NCI-H187 (cell line): ENCODE data around the gene OR2D3.
"Not testable (repeated sequence)": the region's sequence is repeated elsewhere in the genome, so short reads cannot be mapped to it uniquely, and the experiment has no call there.

Experiments
- DNase-seq, 2 experiments: peaks; one replicate each; lab custom pipeline; 2025; lab: John Stamatoyannopoulos, UW

OR2D3 gene

DNA sequence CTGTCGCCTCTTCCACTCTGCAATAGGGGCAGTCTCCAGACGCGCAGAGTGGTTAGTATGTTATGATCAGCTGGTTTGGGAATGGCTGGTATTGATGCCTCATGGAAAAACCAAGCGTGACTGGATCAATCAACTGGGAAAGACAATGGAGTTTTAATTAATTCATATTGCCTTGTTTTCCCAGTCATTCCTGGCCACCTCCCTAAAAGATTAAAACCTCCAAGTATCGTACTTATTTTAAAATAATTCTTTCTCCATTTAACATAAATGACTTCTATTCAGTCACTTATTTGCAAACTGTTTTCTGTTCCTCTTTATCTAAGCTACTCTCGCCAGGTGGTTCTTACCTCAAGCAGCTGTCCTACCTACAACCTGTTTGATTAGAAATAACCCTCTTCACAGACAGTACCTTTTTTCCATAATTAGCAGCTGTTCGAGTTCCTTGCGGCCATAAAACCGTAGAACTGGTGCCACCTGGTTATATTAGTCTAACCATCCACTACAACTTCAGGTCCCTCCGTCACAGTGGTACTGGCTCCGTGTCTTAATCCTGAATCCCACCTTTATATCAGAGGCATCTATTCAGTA, 6.3 kb downstream of the OR2D3 start:
- no peak for DNase-seq

DNA sequence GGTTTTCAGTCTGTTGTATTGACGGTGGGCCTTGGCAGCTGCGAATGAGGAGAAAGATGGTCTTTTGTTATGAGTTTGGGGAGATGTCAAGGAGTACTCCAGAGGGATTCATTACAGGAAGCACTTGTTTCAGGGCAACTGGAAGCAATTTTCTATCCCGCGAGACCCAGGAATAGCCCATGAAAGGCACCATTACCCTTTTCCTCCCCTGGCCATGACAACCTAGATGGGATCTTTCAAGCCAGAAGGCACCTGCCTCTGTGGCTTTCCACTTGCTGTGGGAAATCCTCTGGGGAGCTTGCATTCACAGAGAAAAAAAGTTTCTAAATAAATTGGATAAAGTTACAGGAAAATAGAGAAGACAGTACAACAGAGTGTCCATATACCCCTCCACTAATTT, 8.1 kb downstream of the OR2D3 start:
- DNase-seq: no peak

DNA sequence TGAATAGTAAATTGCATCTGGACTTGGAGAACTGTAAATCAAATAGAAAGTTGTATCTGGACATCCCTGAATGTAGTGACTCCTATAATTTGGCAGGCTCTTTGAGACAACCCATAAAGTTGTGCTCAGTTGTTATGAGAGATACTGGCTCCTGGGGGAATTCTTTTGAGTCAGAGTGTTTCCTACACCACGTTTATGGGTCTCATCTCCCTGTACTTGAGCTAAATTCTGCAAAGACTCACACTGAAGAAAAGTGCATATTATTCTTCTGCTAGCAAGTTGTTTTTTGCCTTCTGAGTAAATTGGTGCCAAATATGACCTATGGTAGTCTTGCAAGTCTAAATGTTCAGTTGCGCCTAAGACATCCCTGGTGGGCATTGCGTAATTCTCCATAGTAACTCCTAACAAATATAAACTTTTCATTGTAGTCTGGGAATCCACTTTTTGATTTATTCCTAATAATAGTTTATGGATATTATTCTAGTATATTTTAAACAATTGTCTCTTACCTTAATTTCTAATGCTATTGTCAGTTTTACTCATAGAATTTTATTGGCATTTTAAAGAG, 10.4 kb downstream of the OR2D3 start:
- no peak for DNase-seq

DNA sequence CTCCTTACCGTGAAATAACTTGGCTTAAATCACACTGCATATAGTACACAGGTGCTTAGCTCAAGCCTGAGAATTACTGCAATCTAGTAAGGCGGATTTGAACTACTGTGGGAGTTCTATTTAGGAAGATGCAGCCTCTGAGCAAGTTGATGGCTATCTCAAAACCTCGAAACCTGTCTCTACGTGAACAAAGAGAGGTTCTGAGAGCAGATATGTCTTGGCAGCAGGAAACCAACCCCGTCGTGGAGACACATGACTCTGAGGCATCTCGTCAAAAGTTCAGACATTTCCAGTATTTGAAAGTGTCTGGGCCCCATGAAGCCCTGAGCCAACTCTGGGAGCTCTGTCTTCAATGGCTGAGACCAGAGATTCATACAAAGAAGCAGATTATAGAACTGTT, 11.3 kb downstream of the OR2D3 start:
- DNase-seq: no peak

DNA sequence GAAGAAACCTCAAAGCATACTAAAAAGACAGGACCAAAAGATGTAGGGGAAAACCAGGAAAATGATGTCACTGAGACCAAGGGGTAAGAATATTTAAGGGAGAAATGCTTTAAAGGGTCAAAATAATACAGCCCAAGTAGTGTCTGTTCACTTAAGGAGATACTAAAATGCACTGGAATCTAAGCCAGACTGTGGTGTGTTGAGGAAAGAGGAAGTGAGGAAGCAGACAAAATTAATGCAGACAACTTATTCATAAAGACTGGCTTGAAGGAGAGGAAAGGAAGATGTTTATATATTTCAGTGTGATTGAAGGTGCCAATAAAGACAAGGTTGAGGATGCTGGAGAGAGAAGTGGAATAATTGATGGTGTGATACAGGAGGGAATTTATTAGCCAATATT, 21.2 kb downstream of the OR2D3 start:
- no peak for DNase-seq

DNA sequence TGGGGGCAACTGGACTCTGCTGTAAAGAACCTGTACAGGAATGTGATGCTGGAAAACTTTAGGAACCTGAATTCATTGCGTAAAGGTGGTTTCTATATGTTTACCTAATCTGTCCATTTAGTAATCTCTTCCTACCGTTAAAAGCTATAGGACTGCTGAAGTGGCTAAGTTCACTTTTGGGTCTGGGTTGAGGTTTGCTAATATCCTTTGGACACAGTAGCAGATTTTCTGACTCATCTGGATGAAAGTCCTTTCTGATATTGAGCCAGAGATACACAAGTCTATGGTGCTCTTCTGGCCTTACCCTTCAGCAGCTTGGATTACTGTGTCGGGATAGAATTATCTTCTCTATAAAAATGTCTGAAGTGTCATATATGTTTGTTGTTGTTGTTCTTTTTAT, 22.3 kb downstream of the OR2D3 start:
- DNase-seq: no peak

DNA sequence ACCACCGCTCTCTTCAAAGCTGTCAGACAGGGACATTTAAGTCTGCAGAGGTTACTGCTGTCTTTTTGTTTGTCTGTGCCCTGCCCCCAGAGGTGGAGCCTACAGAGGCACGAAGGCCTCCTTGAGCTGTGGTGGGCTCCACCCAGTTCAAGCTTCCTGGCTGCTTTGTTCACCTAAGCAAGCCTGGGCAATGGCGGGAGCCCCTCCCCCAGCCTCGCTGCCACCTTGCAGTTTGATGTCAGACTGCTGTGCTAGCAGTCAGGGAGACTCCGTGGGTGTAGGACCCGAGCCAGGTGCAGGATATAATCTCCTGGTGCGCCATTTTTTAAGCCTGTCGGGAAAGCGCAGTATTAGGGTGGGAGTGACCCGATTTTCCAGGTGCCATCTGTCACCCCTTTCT, 33.4 kb downstream of the OR2D3 start:
- not testable (repeated sequence) for DNase-seq

DNA sequence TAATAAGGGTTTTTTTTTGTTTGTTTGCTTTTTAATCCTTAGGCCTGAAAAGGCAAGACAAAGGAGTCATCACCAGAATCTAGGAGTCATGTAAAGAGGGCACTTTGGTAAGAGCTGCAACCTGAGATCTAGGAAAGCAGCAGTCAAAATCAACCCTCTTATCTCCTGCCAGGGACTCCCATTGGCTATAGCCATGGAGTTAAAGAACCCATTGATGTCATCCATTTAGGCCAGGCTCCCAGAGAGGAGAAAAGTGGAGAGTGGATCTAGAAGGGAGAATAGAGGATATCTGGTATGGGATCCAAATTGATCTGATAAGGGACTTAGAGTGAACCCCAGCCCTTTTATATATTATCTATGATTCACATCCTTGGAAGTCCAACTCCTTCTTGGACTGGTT, 41.3 kb downstream of the OR2D3 start:
- DNase-seq: no peak

DNA sequence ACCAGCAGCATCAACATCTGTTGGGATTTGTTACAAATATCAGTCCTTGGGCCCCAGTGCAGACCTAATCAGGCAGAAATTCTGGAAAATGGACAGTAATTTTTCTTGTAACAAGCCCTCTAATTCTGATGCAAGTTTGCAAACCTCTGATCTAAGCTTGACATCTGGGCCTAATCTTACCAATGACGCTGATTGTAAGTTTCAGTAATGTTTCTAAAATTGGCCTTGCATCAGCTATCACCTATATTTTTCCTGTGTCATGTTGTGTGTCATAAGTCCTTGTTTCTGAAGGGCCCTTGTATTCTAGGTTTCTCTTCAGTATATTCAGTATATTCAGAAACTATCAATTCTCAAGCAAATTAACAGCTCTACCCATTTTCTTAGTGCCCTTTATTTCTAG, 41.9 kb downstream of the OR2D3 start:
- no peak for DNase-seq

DNA sequence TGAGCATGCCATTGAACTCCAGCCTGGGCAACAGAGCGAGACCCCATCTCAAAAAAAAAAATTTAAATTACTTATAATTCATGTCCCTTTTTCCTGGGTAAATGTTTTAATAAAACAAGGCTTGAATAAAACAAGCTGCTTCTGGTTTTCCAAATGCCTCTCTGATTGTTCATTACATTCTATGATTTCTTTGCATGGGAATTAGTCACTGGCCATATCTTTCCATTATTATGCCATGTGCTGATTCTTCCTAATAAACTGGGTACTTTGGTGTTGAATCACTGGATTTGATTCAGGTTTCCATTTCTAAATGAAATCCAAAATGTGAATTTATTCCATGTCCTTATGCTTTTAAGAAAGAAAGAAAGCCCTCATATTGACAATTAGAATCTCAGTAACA, 48.0 kb downstream of the OR2D3 start:
- DNase-seq: no peak

DNA sequence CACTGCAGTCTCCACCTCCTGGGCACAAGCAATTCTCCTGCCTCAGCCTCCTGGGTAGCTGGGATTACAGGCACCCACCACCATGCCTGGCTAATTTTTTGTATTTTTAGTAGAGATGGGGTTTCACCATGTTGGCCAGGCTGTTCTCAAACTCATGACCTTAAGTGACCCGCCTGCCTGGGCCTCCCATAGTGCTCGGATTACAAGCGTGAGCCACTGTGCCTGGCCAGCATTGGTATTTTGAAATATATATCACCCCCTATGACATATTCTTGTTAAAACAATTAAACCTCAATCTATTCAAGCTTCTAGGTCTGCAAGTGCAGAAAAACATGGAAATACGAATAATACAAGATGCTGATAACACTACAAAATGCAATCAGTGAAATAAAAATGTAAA, 49.1 kb downstream of the OR2D3 start:
- not testable (repeated sequence) for DNase-seq
